ENCODE measurements around the gene RAD54L. TPM values are rescaled to one million over a fixed set of nuclear protein-coding genes. Genes with fewer than 3 reads are reported as not detected.
"Not testable (repeated sequence)": the region's sequence is repeated elsewhere in the genome, so short reads cannot be mapped to it uniquely, and the experiment has no call there.

The RAD54L gene
- total and polyA plus RNA-seq, 2 donors = 2.6 to 9.2 TPM

- H3K27me3 ChIP-seq (ENCODE audit: control insufficient read depth in 2 of 2, insufficient read depth in 1 of 2, low read length in 1 of 2); DNase-seq (ENCODE audit: low read depth in 6 of 9, low spot score in 9 of 9); H3K4me3 ChIP-seq (ENCODE audit: low read length in 2 of 2); H3K9me3 ChIP-seq (ENCODE audit: control insufficient read depth in 2 of 2, insufficient read depth in 1 of 2, low read length in 1 of 2): not testable (repeated sequence)
- WGBS = 97% methylated on average over 17 of the region's 17 CpGs
- peaks cover 17 to 31% of the 10 kb centered on the region in 2 donors for H3K4me1 ChIP-seq (ENCODE audit: control insufficient read depth in 2 of 2, insufficient read depth in 2 of 2, low read length in 2 of 2)
- peaks cover 8 to 14% of the 10 kb centered on the region in 2 donors for H3K36me3 ChIP-seq (ENCODE audit: control insufficient read depth in 2 of 2, insufficient read depth in 2 of 2, low read length in 1 of 2)
- H3K27ac ChIP-seq (ENCODE audit: low read depth in 1 of 2, low read length in 1 of 2) = peak overlapping the region in 1 of 2 donors; percentile 72
These were observed 1.4 kb upstream of the RAD54L start for GRCh38 chr1:46246136-46246535.

- peaks cover 17 to 31% of the 10 kb centered on the region in 2 donors for H3K4me1 ChIP-seq (ENCODE audit: control insufficient read depth in 2 of 2, insufficient read depth in 2 of 2, low read length in 2 of 2)
- peak overlapping the region; percentile 1 to 72 for H3K27ac ChIP-seq (ENCODE audit: low read depth in 1 of 2, low read length in 1 of 2)
- peaks cover 0 to 1% of the 10 kb centered on the region in 2 donors for H3K9me3 ChIP-seq (ENCODE audit: control insufficient read depth in 2 of 2, insufficient read depth in 1 of 2, low read length in 1 of 2)
- H3K4me3 ChIP-seq (ENCODE audit: low read length in 2 of 2) = peak overlapping the region; percentile 48 to 74
- no peaks in the 10 kb centered on the region for H3K27me3 ChIP-seq (ENCODE audit: control insufficient read depth in 2 of 2, insufficient read depth in 1 of 2, low read length in 1 of 2)
- WGBS = 3% methylated on average over 35 of the region's 35 CpGs
- H3K36me3 ChIP-seq (ENCODE audit: control insufficient read depth in 2 of 2, insufficient read depth in 2 of 2, low read length in 1 of 2) = peaks cover 12 to 20% of the 10 kb centered on the region in 2 donors
- DNase-seq (ENCODE audit: low read depth in 6 of 9, low spot score in 9 of 9) = peak in 4 of 9 donors; percentile 23 to 69 (median 36)
These were observed 771 bp upstream of the RAD54L start for GRCh38 chr1:46246548-46247435.

GRCh38 chr1:46248122-46248920, 758 bp downstream of the RAD54L start:
- no peak overlapping the region for H3K27ac ChIP-seq (ENCODE audit: low read depth in 1 of 2, low read length in 1 of 2)
- 7% methylated on average over 7 of the region's 7 CpGs for WGBS
- peaks cover 17 to 31% of the 10 kb centered on the region in 2 donors for H3K4me1 ChIP-seq (ENCODE audit: control insufficient read depth in 2 of 2, insufficient read depth in 2 of 2, low read length in 2 of 2)
- peak in 4 of 9 donors; percentile 4 to 42 (median 16) for DNase-seq (ENCODE audit: low read depth in 6 of 9, low spot score in 9 of 9)
- H3K4me3 ChIP-seq (ENCODE audit: low read length in 2 of 2) = peak overlapping the region; percentile 65 to 75
- H3K27me3 ChIP-seq (ENCODE audit: control insufficient read depth in 2 of 2, insufficient read depth in 1 of 2, low read length in 1 of 2) = no peaks in the 10 kb centered on the region
- peaks cover 17 to 31% of the 10 kb centered on the region in 2 donors for H3K36me3 ChIP-seq (ENCODE audit: control insufficient read depth in 2 of 2, insufficient read depth in 2 of 2, low read length in 1 of 2)
- peaks cover 0 to 1% of the 10 kb centered on the region in 2 donors for H3K9me3 ChIP-seq (ENCODE audit: control insufficient read depth in 2 of 2, insufficient read depth in 1 of 2, low read length in 1 of 2)

GRCh38 chr1:46254668-46255067, 7.1 kb downstream of the RAD54L start:
- Histone ChIP-seq H3K4me3 (ENCODE audit: low read length in 2 of 2) (no peak overlapping the region), H3K27ac (ENCODE audit: low read depth in 1 of 2, low read length in 1 of 2) (no peak overlapping the region), H3K36me3 (ENCODE audit: control insufficient read depth in 2 of 2, insufficient read depth in 2 of 2, low read length in 1 of 2) (peaks cover 51 to 63% of the 10 kb centered on the region in 2 donors), H3K27me3 (ENCODE audit: control insufficient read depth in 2 of 2, insufficient read depth in 1 of 2, low read length in 1 of 2) (no peaks in the 10 kb centered on the region), H3K4me1 (ENCODE audit: control insufficient read depth in 2 of 2, insufficient read depth in 2 of 2, low read length in 2 of 2) (no peaks in the 10 kb centered on the region), H3K9me3 (ENCODE audit: control insufficient read depth in 2 of 2, insufficient read depth in 1 of 2, low read length in 1 of 2) (no peaks in the 10 kb centered on the region)
- no peak for DNase-seq (ENCODE audit: low read depth in 6 of 9, low spot score in 9 of 9)
- 97% methylated on average over 5 of the region's 5 CpGs for WGBS

GRCh38 chr1:46256523-46256922, 9.0 kb downstream of the RAD54L start:
- Histone ChIP-seq H3K27me3 (ENCODE audit: control insufficient read depth in 2 of 2, insufficient read depth in 1 of 2, low read length in 1 of 2) (no peaks in the 10 kb centered on the region), H3K36me3 (ENCODE audit: control insufficient read depth in 2 of 2, insufficient read depth in 2 of 2, low read length in 1 of 2) (peaks cover 61 to 70% of the 10 kb centered on the region in 2 donors), H3K4me1 (ENCODE audit: control insufficient read depth in 2 of 2, insufficient read depth in 2 of 2, low read length in 2 of 2) (no peaks in the 10 kb centered on the region), H3K27ac (ENCODE audit: low read depth in 1 of 2, low read length in 1 of 2) (no peak overlapping the region), H3K9me3 (ENCODE audit: control insufficient read depth in 2 of 2, insufficient read depth in 1 of 2, low read length in 1 of 2) (no peaks in the 10 kb centered on the region), H3K4me3 (ENCODE audit: low read length in 2 of 2) (no peak overlapping the region)
- 97% methylated on average over 2 of the region's 2 CpGs for WGBS
- no peak for DNase-seq (ENCODE audit: low read depth in 6 of 9, low spot score in 9 of 9)

- no peaks in the 10 kb centered on the region for H3K27me3 ChIP-seq (ENCODE audit: control insufficient read depth in 2 of 2, insufficient read depth in 1 of 2, low read length in 1 of 2)
- H3K4me1 ChIP-seq (ENCODE audit: control insufficient read depth in 2 of 2, insufficient read depth in 2 of 2, low read length in 2 of 2) = no peaks in the 10 kb centered on the region
- no peaks in the 10 kb centered on the region for H3K9me3 ChIP-seq (ENCODE audit: control insufficient read depth in 2 of 2, insufficient read depth in 1 of 2, low read length in 1 of 2)
- H3K4me3 ChIP-seq (ENCODE audit: low read length in 2 of 2) = no peak overlapping the region
- no peak for DNase-seq (ENCODE audit: low read depth in 6 of 9, low spot score in 9 of 9)
- WGBS = 97% methylated on average over 1 of the region's 1 CpG
- H3K27ac ChIP-seq (ENCODE audit: low read depth in 1 of 2, low read length in 1 of 2) = no peak overlapping the region
- peaks cover 81 to 87% of the 10 kb centered on the region in 2 donors for H3K36me3 ChIP-seq (ENCODE audit: control insufficient read depth in 2 of 2, insufficient read depth in 2 of 2, low read length in 1 of 2)
These were observed 14.9 kb downstream of the RAD54L start for GRCh38 chr1:46262508-46262907.

- peaks cover 84 to 90% of the 10 kb centered on the region in 2 donors for H3K36me3 ChIP-seq (ENCODE audit: control insufficient read depth in 2 of 2, insufficient read depth in 2 of 2, low read length in 1 of 2)
- H3K9me3 ChIP-seq (ENCODE audit: control insufficient read depth in 2 of 2, insufficient read depth in 1 of 2, low read length in 1 of 2) = no peaks in the 10 kb centered on the region
- H3K4me1 ChIP-seq (ENCODE audit: control insufficient read depth in 2 of 2, insufficient read depth in 2 of 2, low read length in 2 of 2) = no peaks in the 10 kb centered on the region
- H3K27ac ChIP-seq (ENCODE audit: low read depth in 1 of 2, low read length in 1 of 2) = no peak overlapping the region
- H3K27me3 ChIP-seq (ENCODE audit: control insufficient read depth in 2 of 2, insufficient read depth in 1 of 2, low read length in 1 of 2) = no peaks in the 10 kb centered on the region
- no peak overlapping the region for H3K4me3 ChIP-seq (ENCODE audit: low read length in 2 of 2)
- WGBS = 97% methylated on average over 2 of the region's 2 CpGs
- DNase-seq (ENCODE audit: low read depth in 6 of 9, low spot score in 9 of 9) = no peak
These were observed 15.6 kb downstream of the RAD54L start for GRCh38 chr1:46263146-46263545.

GRCh38 chr1:46268578-46268977, 21.0 kb downstream of the RAD54L start:
- Histone ChIP-seq H3K27me3 (ENCODE audit: control insufficient read depth in 2 of 2, insufficient read depth in 1 of 2, low read length in 1 of 2) (no peaks in the 10 kb centered on the region), H3K4me1 (ENCODE audit: control insufficient read depth in 2 of 2, insufficient read depth in 2 of 2, low read length in 2 of 2) (no peaks in the 10 kb centered on the region), H3K36me3 (ENCODE audit: control insufficient read depth in 2 of 2, insufficient read depth in 2 of 2, low read length in 1 of 2) (peaks cover 70 to 92% of the 10 kb centered on the region in 2 donors), H3K27ac (ENCODE audit: low read depth in 1 of 2, low read length in 1 of 2) (no peak overlapping the region), H3K9me3 (ENCODE audit: control insufficient read depth in 2 of 2, insufficient read depth in 1 of 2, low read length in 1 of 2) (no peaks in the 10 kb centered on the region), H3K4me3 (ENCODE audit: low read length in 2 of 2) (no peak overlapping the region)
- DNase-seq (ENCODE audit: low read depth in 6 of 9, low spot score in 9 of 9) = no peak
- 98% methylated on average over 1 of the region's 1 CpG for WGBS

Data from thymus (tissue), 11 donors.